H1 (cell line): ENCODE data around the gene SLC8B1. TPM values are rescaled to one million over a fixed set of nuclear protein-coding genes. Genes with fewer than 3 reads are reported as not detected.

ENCODE experiments used
- CTCF ChIA-PET: fragments of 300-600 bp; sonication (Branson Sonifier 250); formaldehyde crosslinking; loops from one replicate; lab custom pipeline; 2021; ENCODE audit not compliant: partially characterized antibody; lab: Charles Lee
- POLR2A ChIA-PET: fragments of 300-600 bp; sonication (Branson Sonifier 250); formaldehyde crosslinking; loops from one replicate; lab custom pipeline; 2021; ENCODE audit warnings: inconsistent platforms; ENCODE audit not compliant: partially characterized antibody; lab: Charles Lee
- DNase-seq, 2 experiments: peaks; one replicate each; pipeline versions ENCODE4 v3.0.0 to v3.0.0-alpha.2; 2010 to 2022; ENCODE audit warnings: low spot score in 2 of 2, low read depth in 1 of 2, mixed read lengths in 1 of 2
- FAIRE-seq: peaks from 2 replicates; lab custom pipeline; 2011; peaks lifted over from hg19 to GRCh38; lab: Jason Lieb, UNC
- H2AFZ ChIP-seq: 2 replicates; pipeline ENCODE4 v1.8.1; 2012; ENCODE audit warnings: low read length, inconsistent platforms
- H2AK5ac ChIP-seq: 2 replicates; pipeline ENCODE4 v1.6.1; 2013; ENCODE audit warnings: low read depth, low read length
- H2BK120ac ChIP-seq: replicated peaks from 2 replicates; pipeline ENCODE3; 2013; ENCODE audit warnings: low read depth, low read length, inconsistent platforms
- H2BK12ac ChIP-seq: 2 replicates; pipeline ENCODE4 v1.6.1; 2013; ENCODE audit warnings: low read depth, low read length
- H2BK15ac ChIP-seq: 2 replicates; pipeline ENCODE4 v1.6.1; 2013; ENCODE audit warnings: low read length
- H2BK20ac ChIP-seq: 2 replicates; pipeline ENCODE4 v1.6.1; 2013; ENCODE audit warnings: low read length
- H2BK5ac ChIP-seq: 2 replicates; pipeline ENCODE4 v1.6.1; 2013; ENCODE audit warnings: low read depth, low read length
- H3K14ac ChIP-seq: 2 replicates; pipeline ENCODE4 v1.6.1; 2013; ENCODE audit warnings: inconsistent platforms; ENCODE audit not compliant: insufficient read length
- H3K18ac ChIP-seq: 2 replicates; pipeline ENCODE4 v1.6.1; 2013; ENCODE audit warnings: low read length; ENCODE audit errors: extremely low read depth
- H3K23ac ChIP-seq: 2 replicates; pipeline ENCODE4 v1.6.1; 2013; ENCODE audit warnings: inconsistent platforms; ENCODE audit not compliant: insufficient read length
- H3K23me2 ChIP-seq: 2 replicates; pipeline ENCODE4 v1.6.1; 2013; ENCODE audit warnings: low read depth, low read length
- H3K27ac ChIP-seq: 2 replicates; pipeline ENCODE4 v1.6.1; 2011; ENCODE audit warnings: low read depth, low read length, inconsistent platforms
- H3K27me3 ChIP-seq, 4 experiments: replicated peaks in 1 of 4; 1 replicate in 1 of 4; 2 replicates in 3 of 4; pipeline versions ENCODE4 v1.6.1 to v1.8.1; 2011 to 2013; ENCODE audit warnings: low read length in 3 of 4, mild to moderate bottlenecking in 3 of 4, inconsistent platforms in 2 of 4, mixed read lengths in 2 of 4, moderate library complexity in 1 of 4; ENCODE audit not compliant: control insufficient read depth in 3 of 4, insufficient read depth in 3 of 4; ENCODE audit errors: extremely low read depth in 1 of 4
- H3K36me3 ChIP-seq, 4 experiments: 2 replicates each; pipeline versions ENCODE4 v1.6.1 to v1.8.1; 2011 to 2013; ENCODE audit warnings: mild to moderate bottlenecking in 4 of 4, low read length in 3 of 4, moderate library complexity in 2 of 4, control low read depth in 1 of 4, inconsistent platforms in 1 of 4; ENCODE audit not compliant: insufficient read depth in 4 of 4, control insufficient read depth in 2 of 4
- H3K4ac ChIP-seq: replicated peaks from 2 replicates; pipeline ENCODE3; 2013; ENCODE audit warnings: low read length, low read depth, mixed read lengths, inconsistent platforms; ENCODE audit not compliant: insufficient read length
- H3K4me1 ChIP-seq, 4 experiments: replicated peaks in 1 of 4; 1 replicate in 1 of 4; 2 replicates in 3 of 4; pipeline versions ENCODE4 v1.6.1 to v1.8.1; 2011 to 2013; ENCODE audit warnings: low read length in 3 of 4, inconsistent platforms in 2 of 4, mixed read lengths in 1 of 4; ENCODE audit not compliant: insufficient read depth in 4 of 4, control insufficient read depth in 3 of 4
- H3K4me2 ChIP-seq, 2 experiments: 2 replicates each; pipeline versions ENCODE4 v1.6.1 to v1.8.1; 2011 to 2013; ENCODE audit warnings: low read depth in 2 of 2, low read length in 2 of 2, control low read depth in 1 of 2, inconsistent platforms in 1 of 2, mild to moderate bottlenecking in 1 of 2; ENCODE audit not compliant: insufficient read depth in 1 of 2
- H3K4me3 ChIP-seq, 4 experiments: fragments of 200-600, 300-600 bp in 1 of 4; sonication (generic), shearing (Covaris generic), sonication (Bioruptor Twin) in 1 of 4; 2 replicates each; pipeline versions ENCODE4 v1.5.1 to v1.8.1; 2011 to 2016; ENCODE audit warnings: low read length in 4 of 4, low read depth in 3 of 4, control low read depth in 2 of 4, inconsistent platforms in 2 of 4, mild to moderate bottlenecking in 2 of 4, mixed read lengths in 1 of 4, moderate library complexity in 1 of 4; ENCODE audit not compliant: insufficient read depth in 2 of 4; ENCODE audit errors: extremely low read depth in 1 of 4
- H3K56ac ChIP-seq: replicated peaks from 2 replicates; pipeline ENCODE3; 2013; ENCODE audit warnings: low read depth, mild to moderate bottlenecking, mixed read lengths, low read length, inconsistent platforms; ENCODE audit not compliant: insufficient read length
- H3K79me1 ChIP-seq: 2 replicates; pipeline ENCODE4 v1.6.1; 2013; ENCODE audit warnings: low read depth, low read length, control low read depth
- H3K79me2 ChIP-seq, 2 experiments: 2 replicates each; pipeline versions ENCODE4 v1.6.1 to v1.8.1; 2012 to 2013; ENCODE audit warnings: low read length in 2 of 2, mild to moderate bottlenecking in 2 of 2, inconsistent platforms in 1 of 2; ENCODE audit not compliant: insufficient read depth in 2 of 2, control insufficient read depth in 1 of 2
- H3K9ac ChIP-seq, 4 experiments: replicated peaks in 1 of 4; 1 replicate in 1 of 4; 2 replicates in 3 of 4; pipeline versions ENCODE4 v1.6.1 to v1.8.1; 2011 to 2013; ENCODE audit warnings: low read depth in 3 of 4, low read length in 3 of 4, control low read depth in 2 of 4, mild to moderate bottlenecking in 2 of 4, moderate library complexity in 2 of 4, inconsistent platforms in 1 of 4; ENCODE audit errors: extremely low read depth in 1 of 4
- H3K9me3 ChIP-seq, 2 experiments: 2 replicates each; pipeline versions ENCODE4 v1.6.1 to v1.8.1; 2012 to 2013; ENCODE audit warnings: mild to moderate bottlenecking in 2 of 2, moderate library complexity in 2 of 2, control low read depth in 1 of 2, inconsistent platforms in 1 of 2, low read depth in 1 of 2, low read length in 1 of 2, mixed read lengths in 1 of 2; ENCODE audit not compliant: insufficient read depth in 2 of 2
- H4K20me1 ChIP-seq, 2 experiments: replicated peaks in 1 of 2; 2 replicates each; pipeline versions ENCODE3 to v1.8.1; 2011 to 2013; ENCODE audit warnings: inconsistent platforms in 2 of 2, low read length in 2 of 2, mild to moderate bottlenecking in 1 of 2; ENCODE audit not compliant: insufficient read depth in 2 of 2, control insufficient read depth in 1 of 2
- H4K5ac ChIP-seq: 2 replicates; pipeline ENCODE4 v1.6.1; 2013; ENCODE audit warnings: low read length, low read depth, mixed read lengths, inconsistent platforms; ENCODE audit not compliant: insufficient read length
- H4K8ac ChIP-seq: 2 replicates; pipeline ENCODE4 v1.8.0; 2013; ENCODE audit warnings: mild to moderate bottlenecking, moderate library complexity, low read length, inconsistent platforms; ENCODE audit not compliant: insufficient read depth; ENCODE audit errors: extremely low read depth
- H4K91ac ChIP-seq: replicated peaks from 2 replicates; pipeline ENCODE3; 2013; ENCODE audit warnings: low read length, mixed read lengths, inconsistent platforms; ENCODE audit not compliant: insufficient read length
- EGR1 ChIP-seq: IDR thresholded peaks from 2 replicates; pipeline ENCODE4 v1.6.1; 2011; ENCODE audit warnings: low read depth, low read length, borderline replicate concordance
- EP300 ChIP-seq, 2 experiments: IDR thresholded peaks; 1 replicate in 1 of 2; 2 replicates in 1 of 2; pipeline ENCODE4 v1.6.1; 2011 to 2012; ENCODE audit warnings: low read depth in 2 of 2, low read length in 2 of 2, mild to moderate bottlenecking in 2 of 2, borderline replicate concordance in 1 of 2, inconsistent platforms in 1 of 2, moderate library complexity in 1 of 2
- WGBS, 2 experiments: shearing (Covaris generic) in 1 of 2; methylation state at CpG; one replicate each; pipeline versions ENCODE4 v1.1.6 to v1.1.7; 2013 to 2015; ENCODE audit warnings: low lambda C conversion rate in 2 of 2, mixed read lengths in 2 of 2, inconsistent platforms in 1 of 2, low coverage in 1 of 2, missing lambda C conversion rate in 1 of 2; ENCODE audit not compliant: insufficient replicate concordance in 2 of 2, insufficient coverage in 1 of 2, insufficient read length in 1 of 2; ENCODE audit errors: extremely low coverage in 1 of 2, missing lambda C conversion rate in 1 of 2; 5-methylcytosine and 5-hydroxymethylcytosine counted together
- polyA plus RNA-seq, 7 experiments: library from polyadenylated mRNA; depleted of rRNA in 3 of 7; stranded (reverse) in 5 of 7; unstranded in 2 of 7; fragments of >200 nt in 5 of 7; fragments of 200-250 nt in 2 of 7; gene quantifications; 1 replicate in 5 of 7; 2 replicates in 1 of 7; 4 replicates in 1 of 7; pipeline versions ENCODE4 v1.2.1 to v1.2.3, GENCODE V29; 2011 to 2013; ENCODE audit warnings: missing spikeins in 2 of 7, mixed read lengths in 2 of 7
- total RNA-seq: library from RNA; stranded (reverse); fragmentation: NEBNext Ultra II Directional; extraction: Animal tissue kit (Norgen Biotek cat#: 25700); gene quantifications from 2 replicates; pipeline ENCODE4 v1.2.1, GENCODE V29; 2021
- TF ChIP-seq, protein P1 (sequence below): IDR thresholded peaks from 2 replicates; pipeline ENCODE4 v1.6.1; 2012; ENCODE audit warnings: low read length, inconsistent platforms
- TF ChIP-seq, protein P2 (sequence below): IDR thresholded peaks from 2 replicates; pipeline ENCODE4 v1.6.1; 2011; ENCODE audit warnings: low read length, improper control_type of control experiment

SLC8B1 gene
- total and polyA plus RNA-seq, 2 of the 8 experiments (the other 6 are each of a cell fraction or from before 2014, with no cell fraction given): 11.2 to 19.1 TPM

- no peak overlapping the region for H4K91ac ChIP-seq
- TF ChIP-seq, protein P1, sequence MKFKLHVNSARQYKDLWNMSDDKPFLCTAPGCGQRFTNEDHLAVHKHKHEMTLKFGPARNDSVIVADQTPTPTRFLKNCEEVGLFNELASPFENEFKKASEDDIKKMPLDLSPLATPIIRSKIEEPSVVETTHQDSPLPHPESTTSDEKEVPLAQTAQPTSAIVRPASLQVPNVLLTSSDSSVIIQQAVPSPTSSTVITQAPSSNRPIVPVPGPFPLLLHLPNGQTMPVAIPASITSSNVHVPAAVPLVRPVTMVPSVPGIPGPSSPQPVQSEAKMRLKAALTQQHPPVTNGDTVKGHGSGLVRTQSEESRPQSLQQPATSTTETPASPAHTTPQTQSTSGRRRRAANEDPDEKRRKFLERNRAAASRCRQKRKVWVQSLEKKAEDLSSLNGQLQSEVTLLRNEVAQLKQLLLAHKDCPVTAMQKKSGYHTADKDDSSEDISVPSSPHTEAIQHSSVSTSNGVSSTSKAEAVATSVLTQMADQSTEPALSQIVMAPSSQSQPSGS: no peak
- TF ChIP-seq, protein P2, sequence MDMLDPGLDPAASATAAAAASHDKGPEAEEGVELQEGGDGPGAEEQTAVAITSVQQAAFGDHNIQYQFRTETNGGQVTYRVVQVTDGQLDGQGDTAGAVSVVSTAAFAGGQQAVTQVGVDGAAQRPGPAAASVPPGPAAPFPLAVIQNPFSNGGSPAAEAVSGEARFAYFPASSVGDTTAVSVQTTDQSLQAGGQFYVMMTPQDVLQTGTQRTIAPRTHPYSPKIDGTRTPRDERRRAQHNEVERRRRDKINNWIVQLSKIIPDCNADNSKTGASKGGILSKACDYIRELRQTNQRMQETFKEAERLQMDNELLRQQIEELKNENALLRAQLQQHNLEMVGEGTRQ: no peak
- TF ChIP-seq EGR1 (no peak), EP300 (IDR thresholded peaks at IDR 0.05; ENCODE audit: borderline replicate concordance in 1 of 2, low read depth in 2 of 2, low read length in 2 of 2) (no peak)
- TF ChIP-seq, all 59 proteins: peak for 0
- Histone ChIP-seq H3K79me1 (no peaks in the 10 kb centered on the region), H4K5ac (no peak overlapping the region), H3K23ac (no peak overlapping the region), H3K27ac (no peak overlapping the region), H2BK12ac (no peak overlapping the region), H2AK5ac (no peak overlapping the region), H3K4me2 (no peak overlapping the region), H3K18ac (no peak overlapping the region), H2BK20ac (no peak overlapping the region), H2AFZ (no peak overlapping the region), H3K27me3 (peaks cover 0 to 11% (median 9%) of the 10 kb centered on the region in 4 experiments; a peak in 5 of 7 replicates), H3K23me2 (peaks cover 5% of the 10 kb centered on the region; the same call in 1 of the 2 replicates), H3K4ac (no peak overlapping the region), H2BK15ac (no peak overlapping the region), H3K4me3 (no peak overlapping the region), H3K14ac (no peak overlapping the region), H3K79me2 (no peaks in the 10 kb centered on the region), H3K36me3 (no peaks in the 10 kb centered on the region), H3K9me3 (no peaks in the 10 kb centered on the region), H3K9ac (no peak overlapping the region), H2BK120ac (no peak overlapping the region), H4K20me1 (peaks cover 0 to 1% of the 10 kb centered on the region in 2 experiments), H3K56ac (no peak overlapping the region), H3K4me1 (peaks cover 0 to 4% (median under 1%) of the 10 kb centered on the region in 4 experiments; a peak in 2 of 7 replicates), H4K8ac (no peak overlapping the region), H2BK5ac (no peak overlapping the region)
- POLR2A ChIA-PET: no interaction called here
- CTCF ChIA-PET: no interaction called here
- DNase-seq (no peak), FAIRE-seq (no peak)
- WGBS, 2 experiments: 90% methylated on average over 2 of the region's 2 CpGs; no CpG with 5 or more reads in 1 of the 2 experiments
These were observed 4.4 kb downstream of the SLC8B1 start for GRCh38 chr12:113330505-113330904.
